ENCODE data around the gene EDDM3A. TPM values are rescaled to one million over a fixed set of nuclear protein-coding genes. Genes with fewer than 3 reads are reported as not detected.

Gene EDDM3A
- total and polyA plus RNA-seq, 2 of the 13 experiments (the other 11 are each of a cell fraction or from before 2014, with no cell fraction given) = not detected

DNA sequence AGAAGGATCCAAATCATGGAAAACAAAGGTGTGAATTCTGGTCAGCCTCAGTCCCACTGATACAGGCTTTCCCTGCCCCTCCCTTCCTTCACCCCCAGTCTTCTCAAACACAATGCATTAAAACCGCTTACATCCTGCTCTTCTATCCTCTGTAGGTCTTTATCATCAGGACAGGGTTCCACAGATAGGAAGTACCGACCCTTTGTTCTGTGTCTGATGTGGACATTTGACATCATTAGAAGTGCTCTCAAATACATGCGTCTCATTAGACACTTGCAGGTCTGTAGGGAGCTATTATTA, 22.9 kb downstream of the EDDM3A start (continued):
- TF ChIP-seq, protein P1, sequence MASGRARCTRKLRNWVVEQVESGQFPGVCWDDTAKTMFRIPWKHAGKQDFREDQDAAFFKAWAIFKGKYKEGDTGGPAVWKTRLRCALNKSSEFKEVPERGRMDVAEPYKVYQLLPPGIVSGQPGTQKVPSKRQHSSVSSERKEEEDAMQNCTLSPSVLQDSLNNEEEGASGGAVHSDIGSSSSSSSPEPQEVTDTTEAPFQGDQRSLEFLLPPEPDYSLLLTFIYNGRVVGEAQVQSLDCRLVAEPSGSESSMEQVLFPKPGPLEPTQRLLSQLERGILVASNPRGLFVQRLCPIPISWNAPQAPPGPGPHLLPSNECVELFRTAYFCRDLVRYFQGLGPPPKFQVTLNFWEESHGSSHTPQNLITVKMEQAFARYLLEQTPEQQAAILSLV (CRISPR knock-in tag; IDR thresholded peaks at IDR 0.05; ENCODE audit: borderline replicate concordance) = no peak
- TF ChIP-seq ZNF446 (CRISPR knock-in tag; IDR thresholded peaks at IDR 0.05) = no peak

GRCh38 chr14:20769421-20769820, 23.7 kb downstream of the EDDM3A start:
- no peaks in the 10 kb centered on the region for H3K4me1 ChIP-seq (ENCODE audit: insufficient read depth, low read length)
- H3K4me2 ChIP-seq (ENCODE audit: low read depth, low read length) = no peak overlapping the region
- FAIRE-seq (no peak), DNase-seq (ENCODE audit: low spot score) (no peak), ATAC-seq (no peak)
- no peak overlapping the region for H2AFZ ChIP-seq (ENCODE audit: low read length)
- BruUV-seq (replicated peaks) = no TSS peak
- H3K27me3 ChIP-seq (ENCODE audit: control insufficient read depth in 1 of 2, insufficient read depth in 2 of 2, low read length in 2 of 2) = no peaks in the 10 kb centered on the region; a peak in 1 of 5 replicates
- in situ Hi-C loops (cut with HindIII; ENCODE audit: extremely low pct_ligation_motif_present, low pct_unique_long_range_greater_than_20kb) = no loop called here
- intact Hi-C loops (cut with micrococcal nuclease; ENCODE audit: unreplicated experiment) = no loop called here
- 41% methylated on average over 3 of the region's 3 CpGs for WGBS (ENCODE audit: low lambda C conversion rate)
- no peaks in the 10 kb centered on the region for H4K20me1 ChIP-seq (ENCODE audit: insufficient read depth, low read length)
- H3K9me3 ChIP-seq (ENCODE audit: low read length) = no peaks in the 10 kb centered on the region
- H3K4me3 ChIP-seq (replicated peaks in 1 of 3; ENCODE audit: insufficient read depth in 1 of 3, low read depth in 2 of 3, low read length in 3 of 3) = no peak overlapping the region
- no peak for TF ChIP-seq SPEN (CRISPR knock-in tag; IDR thresholded peaks at IDR 0.05; ENCODE audit: low read depth)
- TF ChIP-seq ARNTL (CRISPR knock-in tag; IDR thresholded peaks at IDR 0.05) = no peak
- no peak for TF ChIP-seq ELF3 (CRISPR knock-in tag; IDR thresholded peaks at IDR 0.05)
- no peak for TF ChIP-seq SRSF9 (IDR thresholded peaks at IDR 0.05; ENCODE audit: borderline replicate concordance, insufficient read depth, low read depth, low read length, poor library complexity, severe bottlenecking)
- H3K9ac ChIP-seq (ENCODE audit: insufficient read depth, low read depth, low read length) = no peak overlapping the region
- CTCF ChIA-PET (ENCODE audit: low intra/inter-chr PET ratio, low total read pairs) = no interaction called here
- POLR2A ChIA-PET = no interaction called here
- H3K79me2 ChIP-seq (ENCODE audit: insufficient read depth, low read length) = no peaks in the 10 kb centered on the region
- H3K27ac ChIP-seq (ENCODE audit: extremely low read length, insufficient read depth, low read length) = no peak overlapping the region
- H3K36me3 ChIP-seq (replicated peaks in 1 of 2; ENCODE audit: control insufficient read depth in 1 of 2, insufficient read depth in 2 of 2, low read length in 2 of 2) = no peaks in the 10 kb centered on the region

- no peaks in the 10 kb centered on the region; a peak in 1 of 5 replicates for H3K27me3 ChIP-seq (ENCODE audit: control insufficient read depth in 1 of 2, insufficient read depth in 2 of 2, low read length in 2 of 2)
- ChIA-PET POLR2A (no interaction called here), CTCF (ENCODE audit: low intra/inter-chr PET ratio, low total read pairs) (no interaction called here)
- DNase-seq (ENCODE audit: low spot score) (no peak), ATAC-seq (no peak), FAIRE-seq (no peak)
- no peaks in the 10 kb centered on the region for H4K20me1 ChIP-seq (ENCODE audit: insufficient read depth, low read length)
- H3K36me3 ChIP-seq (replicated peaks in 1 of 2; ENCODE audit: control insufficient read depth in 1 of 2, insufficient read depth in 2 of 2, low read length in 2 of 2) = no peaks in the 10 kb centered on the region
- H3K9me3 ChIP-seq (ENCODE audit: low read length) = no peaks in the 10 kb centered on the region
- no peak overlapping the region for H3K27ac ChIP-seq (ENCODE audit: extremely low read length, insufficient read depth, low read length)
- H3K4me3 ChIP-seq (replicated peaks in 1 of 3; ENCODE audit: insufficient read depth in 1 of 3, low read depth in 2 of 3, low read length in 3 of 3) = no peak overlapping the region
- BruUV-seq (replicated peaks) = no TSS peak
- in situ Hi-C loops (cut with HindIII; ENCODE audit: extremely low pct_ligation_motif_present, low pct_unique_long_range_greater_than_20kb) (no loop called here), intact Hi-C loops (cut with micrococcal nuclease; ENCODE audit: unreplicated experiment) (no loop called here)
- H2AFZ ChIP-seq (ENCODE audit: low read length) = no peak overlapping the region
- no peaks in the 10 kb centered on the region for H3K79me2 ChIP-seq (ENCODE audit: insufficient read depth, low read length)
- H3K9ac ChIP-seq (ENCODE audit: insufficient read depth, low read depth, low read length) = no peak overlapping the region
- TF ChIP-seq KAT8 (CRISPR knock-in tag; IDR thresholded peaks at IDR 0.05) (no peak), TRIM24 (CRISPR knock-in tag; IDR thresholded peaks at IDR 0.05) (no peak), THAP11 (CRISPR knock-in tag; IDR thresholded peaks at IDR 0.05) (no peak), HDAC2 (CRISPR knock-in tag; IDR thresholded peaks at IDR 0.05) (no peak), KLF11 (CRISPR knock-in tag; IDR thresholded peaks at IDR 0.05) (no peak)
- TF ChIP-seq, protein P2, sequence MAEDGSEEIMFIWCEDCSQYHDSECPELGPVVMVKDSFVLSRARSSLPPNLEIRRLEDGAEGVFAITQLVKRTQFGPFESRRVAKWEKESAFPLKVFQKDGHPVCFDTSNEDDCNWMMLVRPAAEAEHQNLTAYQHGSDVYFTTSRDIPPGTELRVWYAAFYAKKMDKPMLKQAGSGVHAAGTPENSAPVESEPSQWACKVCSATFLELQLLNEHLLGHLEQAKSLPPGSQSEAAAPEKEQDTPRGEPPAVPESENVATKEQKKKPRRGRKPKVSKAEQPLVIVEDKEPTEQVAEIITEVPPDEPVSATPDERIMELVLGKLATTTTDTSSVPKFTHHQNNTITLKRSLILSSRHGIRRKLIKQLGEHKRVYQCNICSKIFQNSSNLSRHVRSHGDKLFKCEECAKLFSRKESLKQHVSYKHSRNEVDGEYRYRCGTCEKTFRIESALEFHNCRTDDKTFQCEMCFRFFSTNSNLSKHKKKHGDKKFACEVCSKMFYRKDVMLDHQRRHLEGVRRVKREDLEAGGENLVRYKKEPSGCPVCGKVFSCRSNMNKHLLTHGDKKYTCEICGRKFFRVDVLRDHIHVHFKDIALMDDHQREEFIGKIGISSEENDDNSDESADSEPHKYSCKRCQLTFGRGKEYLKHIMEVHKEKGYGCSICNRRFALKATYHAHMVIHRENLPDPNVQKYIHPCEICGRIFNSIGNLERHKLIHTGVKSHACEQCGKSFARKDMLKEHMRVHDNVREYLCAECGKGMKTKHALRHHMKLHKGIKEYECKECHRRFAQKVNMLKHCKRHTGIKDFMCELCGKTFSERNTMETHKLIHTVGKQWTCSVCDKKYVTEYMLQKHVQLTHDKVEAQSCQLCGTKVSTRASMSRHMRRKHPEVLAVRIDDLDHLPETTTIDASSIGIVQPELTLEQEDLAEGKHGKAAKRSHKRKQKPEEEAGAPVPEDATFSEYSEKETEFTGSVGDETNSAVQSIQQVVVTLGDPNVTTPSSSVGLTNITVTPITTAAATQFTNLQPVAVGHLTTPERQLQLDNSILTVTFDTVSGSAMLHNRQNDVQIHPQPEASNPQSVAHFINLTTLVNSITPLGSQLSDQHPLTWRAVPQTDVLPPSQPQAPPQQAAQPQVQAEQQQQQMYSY (CRISPR knock-in tag; IDR thresholded peaks at IDR 0.05) = no peak
- 34% methylated on average over 3 of the region's 3 CpGs for WGBS (ENCODE audit: low lambda C conversion rate)
- H3K4me2 ChIP-seq (ENCODE audit: low read depth, low read length) = no peak overlapping the region
- no peaks in the 10 kb centered on the region for H3K4me1 ChIP-seq (ENCODE audit: insufficient read depth, low read length)
These were observed 27.0 kb downstream of the EDDM3A start for GRCh38 chr14:20772650-20773049.
